MCF 10A (cell line): ENCODE measurements around the gene ALDH3A2. TPM values are rescaled to one million over a fixed set of nuclear protein-coding genes. Genes with fewer than 3 reads are reported as not detected.

Source experiments
- BruUV-seq: library from RNA; stranded (reverse); fragments of 400-500 nt; replicated peaks from 2 replicates; lab custom pipeline; 2021; lab: Mats Ljungman, UMichigan
- CTCF ChIA-PET: fragments of 300-600 bp; sonication (Branson Sonifier 250); formaldehyde crosslinking; extraction: SDS; loops from one replicate; lab custom pipeline; 2021; ENCODE audit warnings: antibody characterized with exemption, inconsistent platforms; lab: Yijun Ruan, JAX
- POLR2A ChIA-PET: fragments of 300-600, 350-650 bp; sonication (Branson Sonifier 250); formaldehyde crosslinking; extraction: SDS; loops from one replicate; lab custom pipeline; 2020; ENCODE audit warnings: antibody characterized with exemption, inconsistent platforms; lab: Yijun Ruan, JAX
- DNase-seq: peaks from one replicate; pipeline ENCODE4 v3.0.0-alpha.2; 2018; ENCODE audit not compliant: unreplicated experiment
- H3K27ac Mint-ChIP-seq: one replicate; pipeline ENCODE4 v1.8.0; 2022; ENCODE audit warnings: mild to moderate bottlenecking, low read depth, mixed read lengths; ENCODE audit not compliant: unreplicated experiment
- H3K27me3 Mint-ChIP-seq: one replicate; pipeline ENCODE4 v1.8.0; 2022; ENCODE audit warnings: mixed read lengths; ENCODE audit not compliant: insufficient read depth, unreplicated experiment
- H3K36me3 Mint-ChIP-seq: one replicate; pipeline ENCODE4 v1.8.0; 2022; ENCODE audit warnings: mild to moderate bottlenecking, moderate library complexity, mixed read lengths; ENCODE audit not compliant: insufficient read depth, unreplicated experiment
- H3K4me1 Mint-ChIP-seq: one replicate; pipeline ENCODE4 v1.8.0; 2022; ENCODE audit warnings: mixed read lengths; ENCODE audit not compliant: insufficient read depth, unreplicated experiment
- H3K4me3 Mint-ChIP-seq: one replicate; pipeline ENCODE4 v1.8.0; 2022; ENCODE audit warnings: mild to moderate bottlenecking, moderate library complexity, mixed read lengths; ENCODE audit not compliant: unreplicated experiment
- H3K9me3 Mint-ChIP-seq: one replicate; pipeline ENCODE4 v1.8.0; 2022; ENCODE audit warnings: mixed read lengths; ENCODE audit not compliant: unreplicated experiment
- intact Hi-C: fragments of 100-400 bp; cut with micrococcal nuclease; formaldehyde crosslinking; loops from 2 replicates; pipeline ENCODE4 v1.14.1; 2022
- total RNA-seq: library from RNA; stranded (reverse); gene quantifications from 2 replicates; pipeline ENCODE4 v1.2.3, GENCODE V29; 2022
- TF ChIP-seq, protein P1 (sequence below): fragments of 200-600 bp; IDR thresholded peaks from one replicate; pipeline ENCODE4 v1.8.0; 2022; ENCODE audit warnings: antibody characterized with exemption, mild to moderate bottlenecking; ENCODE audit not compliant: unreplicated experiment

ALDH3A2 gene
- total RNA-seq, 1 experiment from 2014 or later: 50.9 TPM

- ChIA-PET CTCF (no interaction called here), POLR2A (interaction anchor here (1.3 kb wide), 1 partner anchor 18 kb away, joined by 4 read pairs; the partner anchor contains the start of gene ALDH3A2)
- Mint-ChIP-seq H3K4me3 (no peak overlapping the region), H3K4me1 (peaks cover 16% of the 10 kb centered on the region), H3K9me3 (no peaks in the 10 kb centered on the region), H3K36me3 (no peaks in the 10 kb centered on the region), H3K27ac (no peak overlapping the region), H3K27me3 (no peaks in the 10 kb centered on the region)
- intact Hi-C loops: no loop called here
- no TSS peak for BruUV-seq
- TF ChIP-seq, protein P1, sequence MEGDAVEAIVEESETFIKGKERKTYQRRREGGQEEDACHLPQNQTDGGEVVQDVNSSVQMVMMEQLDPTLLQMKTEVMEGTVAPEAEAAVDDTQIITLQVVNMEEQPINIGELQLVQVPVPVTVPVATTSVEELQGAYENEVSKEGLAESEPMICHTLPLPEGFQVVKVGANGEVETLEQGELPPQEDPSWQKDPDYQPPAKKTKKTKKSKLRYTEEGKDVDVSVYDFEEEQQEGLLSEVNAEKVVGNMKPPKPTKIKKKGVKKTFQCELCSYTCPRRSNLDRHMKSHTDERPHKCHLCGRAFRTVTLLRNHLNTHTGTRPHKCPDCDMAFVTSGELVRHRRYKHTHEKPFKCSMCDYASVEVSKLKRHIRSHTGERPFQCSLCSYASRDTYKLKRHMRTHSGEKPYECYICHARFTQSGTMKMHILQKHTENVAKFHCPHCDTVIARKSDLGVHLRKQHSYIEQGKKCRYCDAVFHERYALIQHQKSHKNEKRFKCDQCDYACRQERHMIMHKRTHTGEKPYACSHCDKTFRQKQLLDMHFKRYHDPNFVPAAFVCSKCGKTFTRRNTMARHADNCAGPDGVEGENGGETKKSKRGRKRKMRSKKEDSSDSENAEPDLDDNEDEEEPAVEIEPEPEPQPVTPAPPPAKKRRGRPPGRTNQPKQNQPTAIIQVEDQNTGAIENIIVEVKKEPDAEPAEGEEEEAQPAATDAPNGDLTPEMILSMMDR: no peak
- DNase-seq: peak; percentile 11
Measured at GRCh38 chr17:19630661-19631060, 17.9 kb upstream of the ALDH3A2 start.

DNA sequence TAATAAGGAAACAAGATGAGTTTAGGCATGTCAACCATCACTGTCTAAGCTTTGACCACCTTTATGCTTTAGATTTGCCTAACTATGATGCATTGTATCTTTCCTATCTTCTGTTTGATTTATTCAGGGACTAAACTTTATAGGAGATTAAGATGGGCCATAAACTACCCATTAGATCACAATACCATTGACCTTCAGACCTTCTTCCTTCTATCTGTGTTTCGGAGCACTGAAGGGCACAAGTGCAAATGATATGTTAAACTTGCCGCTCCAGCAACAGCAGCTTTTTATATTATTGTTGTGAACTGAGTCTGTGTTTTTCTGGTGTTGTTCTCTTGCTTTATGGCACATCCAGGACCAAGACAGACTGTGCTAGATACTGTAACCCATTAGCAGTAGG lies 16.6 kb upstream of the ALDH3A2 start:
- intact Hi-C loops: no loop called here
- ChIA-PET POLR2A (no interaction called here), CTCF (interaction anchor here (0.7 kb wide), 1 partner anchor 135 kb away, joined by 3 read pairs; no protein-coding TSS in a partner anchor)
- TF ChIP-seq, protein P1: no peak
- no peak for DNase-seq
- H3K27me3 Mint-ChIP-seq: no peaks in the 10 kb centered on the region
- peaks cover 16% of the 10 kb centered on the region for H3K4me1 Mint-ChIP-seq
- H3K4me3 Mint-ChIP-seq: no peak overlapping the region
- H3K27ac Mint-ChIP-seq: no peak overlapping the region
- no peaks in the 10 kb centered on the region for H3K9me3 Mint-ChIP-seq
- BruUV-seq: no TSS peak
- no peaks in the 10 kb centered on the region for H3K36me3 Mint-ChIP-seq

GRCh38 chr17:19641687-19642372 lies 6.7 kb upstream of the ALDH3A2 start:
- no TSS peak for BruUV-seq
- TF ChIP-seq, protein P1: no peak
- intact Hi-C loops: no loop called here
- Mint-ChIP-seq H3K4me3 (no peak overlapping the region), H3K4me1 (peaks cover 36% of the 10 kb centered on the region), H3K36me3 (no peaks in the 10 kb centered on the region), H3K9me3 (no peaks in the 10 kb centered on the region), H3K27ac (no peak overlapping the region), H3K27me3 (no peaks in the 10 kb centered on the region)
- ChIA-PET CTCF (interaction anchor here (0.7 to 1.9 kb wide), 3 partner anchors 8 to 279 kb away, joined by 3 to 11 read pairs (median 3); partner anchors contain the start of gene B9D1), POLR2A (interaction anchor here (0.6 to 1.8 kb wide), 4 partner anchors 8 to 112 kb away, joined by 3 to 10 read pairs (median 4); no protein-coding TSS in a partner anchor)
- DNase-seq: peak; percentile 77

GRCh38 chr17:19642373-19642893 lies 6.1 kb upstream of the ALDH3A2 start:
- POLR2A ChIA-PET: interaction anchor here (0.6 to 12.2 kb wide), 2 partner anchors 33 to 81 kb away, joined by 3 to 340 read pairs; no protein-coding TSS in a partner anchor
- TF ChIP-seq, protein P1: no peak
- no peaks in the 10 kb centered on the region for H3K9me3 Mint-ChIP-seq
- no peak overlapping the region for H3K27ac Mint-ChIP-seq
- H3K4me3 Mint-ChIP-seq: no peak overlapping the region
- no TSS peak for BruUV-seq
- CTCF ChIA-PET: interaction anchor here (0.6 to 1.9 kb wide), 5 partner anchors 8 to 280 kb away, joined by 3 to 11 read pairs (median 4); partner anchors contain the start of gene B9D1
- no peaks in the 10 kb centered on the region for H3K27me3 Mint-ChIP-seq
- DNase-seq: peak; percentile 12
- intact Hi-C loops: no loop called here
- H3K36me3 Mint-ChIP-seq: no peaks in the 10 kb centered on the region
- peaks cover 42% of the 10 kb centered on the region for H3K4me1 Mint-ChIP-seq
